ENCODE measurements around the gene CDKAL1.

GRCh38 chr6:21222656-21223055, 688.4 kb downstream of the CDKAL1 start:
- TF ChIP-seq CTCF (IDR thresholded peaks at IDR 0.05) (no peak), EZH2phosphoT487 (IDR thresholded peaks at IDR 0.05) (no peak), EZH2 (IDR thresholded peaks at IDR 0.05) (no peak)

Measured in neural progenitor cell (in vitro differentiated cells).